HUES6 (cell line): Measurements from ENCODE around the gene FCGR3A.
"Not testable (repeated sequence)": the region's sequence is repeated elsewhere in the genome, so short reads cannot be mapped to it uniquely, and the experiment has no call there.

Experiments used
- H3K27ac ChIP-seq: 2 replicates; pipeline ENCODE4 v1.7.0; 2013; ENCODE audit warnings: low read depth, mild to moderate bottlenecking, low read length, inconsistent platforms
- H3K27me3 ChIP-seq: 2 replicates; pipeline ENCODE4 v1.6.1; 2013; ENCODE audit warnings: low read length; ENCODE audit not compliant: control insufficient read depth, insufficient read depth
- H3K36me3 ChIP-seq: 2 replicates; pipeline ENCODE4 v1.6.1; 2013; ENCODE audit warnings: low read length; ENCODE audit not compliant: control insufficient read depth, insufficient read depth
- H3K4me1 ChIP-seq: 2 replicates; pipeline ENCODE4 v1.6.1; 2013; ENCODE audit warnings: low read length; ENCODE audit not compliant: control insufficient read depth, insufficient read depth
- H3K4me3 ChIP-seq: 2 replicates; pipeline ENCODE4 v1.5.1; 2013; ENCODE audit warnings: low read depth, low read length
- H3K9ac ChIP-seq: one replicate; pipeline ENCODE4 v1.6.1; 2013; ENCODE audit warnings: mild to moderate bottlenecking, low read length
- H3K9me3 ChIP-seq: 2 replicates; pipeline ENCODE4 v1.6.1; 2013; ENCODE audit warnings: low read depth, low read length; ENCODE audit not compliant: control insufficient read depth, insufficient read depth

The FCGR3A gene

GRCh38 chr1:161539731-161540569, 9.7 kb downstream of the FCGR3A start:
- H3K4me1 ChIP-seq, H3K27ac ChIP-seq, H3K36me3 ChIP-seq, H3K9me3 ChIP-seq: not testable (repeated sequence)
- peak overlapping the region; percentile 36 for H3K9ac ChIP-seq
- peak overlapping the region; percentile 79 for H3K4me3 ChIP-seq
- peaks cover 12% of the 10 kb centered on the region for H3K27me3 ChIP-seq

- Histone ChIP-seq H3K27me3 (peaks cover 12% of the 10 kb centered on the region), H3K4me3 (peak overlapping the region; percentile 79)
- H3K36me3 ChIP-seq, H3K9ac ChIP-seq, H3K27ac ChIP-seq, H3K9me3 ChIP-seq, H3K4me1 ChIP-seq: not testable (repeated sequence)
These were observed 10.6 kb downstream of the FCGR3A start for GRCh38 chr1:161538925-161539479.

GRCh38 chr1:161537068-161537669, 12.4 kb downstream of the FCGR3A start:
- not testable (repeated sequence) for H3K4me3 ChIP-seq, H3K9ac ChIP-seq, H3K4me1 ChIP-seq, H3K27ac ChIP-seq, H3K36me3 ChIP-seq, H3K9me3 ChIP-seq
- peaks cover 12% of the 10 kb centered on the region for H3K27me3 ChIP-seq

GRCh38 chr1:161532644-161533567, 16.7 kb downstream of the FCGR3A start:
- peak overlapping the region; percentile 71 for H3K4me3 ChIP-seq
- not testable (repeated sequence) for H3K9ac ChIP-seq, H3K4me1 ChIP-seq, H3K9me3 ChIP-seq, H3K27ac ChIP-seq, H3K36me3 ChIP-seq
- H3K27me3 ChIP-seq, result peaks cover 12% of the 10 kb centered on the region

GRCh38 chr1:161531986-161532643, 17.5 kb downstream of the FCGR3A start:
- Histone ChIP-seq H3K27ac (no peak overlapping the region), H3K36me3 (no peaks in the 10 kb centered on the region), H3K27me3 (peaks cover 15% of the 10 kb centered on the region), H3K4me1 (peaks cover 4% of the 10 kb centered on the region), H3K4me3 (peak overlapping the region; percentile 71), H3K9ac (no peak overlapping the region), H3K9me3 (0 out of 2 replicates have a peak, but pooled peaks cover 3% of the 10 kb centered on the region)

GRCh38 chr1:161530671-161531641, 18.7 kb downstream of the FCGR3A start:
- not testable (repeated sequence) for H3K36me3 ChIP-seq, H3K4me1 ChIP-seq, H3K27ac ChIP-seq, H3K9me3 ChIP-seq
- H3K9ac ChIP-seq, result peak overlapping the region; percentile 52
- H3K27me3 ChIP-seq, result peaks cover 26% of the 10 kb centered on the region
- H3K4me3 ChIP-seq, result peak overlapping the region; percentile 71

GRCh38 chr1:161530158-161530557, 19.5 kb downstream of the FCGR3A start:
- H3K27me3 ChIP-seq, result peaks cover 34% of the 10 kb centered on the region
- not testable (repeated sequence) for H3K9me3 ChIP-seq, H3K36me3 ChIP-seq, H3K4me1 ChIP-seq, H3K27ac ChIP-seq
- peak overlapping the region; percentile 52 for H3K9ac ChIP-seq
- H3K4me3 ChIP-seq, result peak overlapping the region; percentile 71

- H3K27me3 ChIP-seq, result peaks cover 39% of the 10 kb centered on the region
- H3K27ac ChIP-seq, result not testable (repeated sequence)
These were observed 20.0 kb downstream of the FCGR3A start for GRCh38 chr1:161529463-161530104.

GRCh38 chr1:161528550-161528949, 21.1 kb downstream of the FCGR3A start:
- H3K27me3 ChIP-seq, result peaks cover 45% of the 10 kb centered on the region
- H3K4me3 ChIP-seq, H3K27ac ChIP-seq, H3K9me3 ChIP-seq, H3K9ac ChIP-seq, H3K4me1 ChIP-seq, H3K36me3 ChIP-seq: not testable (repeated sequence)

More at GRCh38 chr1:161529463-161530104, 20.0 kb downstream of the FCGR3A start:
- Histone ChIP-seq H3K4me3 (peak overlapping the region; percentile 71), H3K9ac (peak overlapping the region; percentile 44)
- not testable (repeated sequence) for H3K9me3 ChIP-seq, H3K36me3 ChIP-seq, H3K4me1 ChIP-seq
